ENCODE data around the gene LYSMD2. TPM values are rescaled to one million over a fixed set of nuclear protein-coding genes. Genes with fewer than 3 reads are reported as not detected.

Gene LYSMD2
- total RNA-seq, 1 experiment from 2014 or later: 6.0 TPM

- TF ChIP-seq EZH2phosphoT487 (IDR thresholded peaks at IDR 0.05; ENCODE audit: borderline replicate concordance, low read length) (no peak), EZH2 (IDR thresholded peaks at IDR 0.05; ENCODE audit: low read length, unreplicated experiment) (no peak)
- TF ChIP-seq, protein P1, sequence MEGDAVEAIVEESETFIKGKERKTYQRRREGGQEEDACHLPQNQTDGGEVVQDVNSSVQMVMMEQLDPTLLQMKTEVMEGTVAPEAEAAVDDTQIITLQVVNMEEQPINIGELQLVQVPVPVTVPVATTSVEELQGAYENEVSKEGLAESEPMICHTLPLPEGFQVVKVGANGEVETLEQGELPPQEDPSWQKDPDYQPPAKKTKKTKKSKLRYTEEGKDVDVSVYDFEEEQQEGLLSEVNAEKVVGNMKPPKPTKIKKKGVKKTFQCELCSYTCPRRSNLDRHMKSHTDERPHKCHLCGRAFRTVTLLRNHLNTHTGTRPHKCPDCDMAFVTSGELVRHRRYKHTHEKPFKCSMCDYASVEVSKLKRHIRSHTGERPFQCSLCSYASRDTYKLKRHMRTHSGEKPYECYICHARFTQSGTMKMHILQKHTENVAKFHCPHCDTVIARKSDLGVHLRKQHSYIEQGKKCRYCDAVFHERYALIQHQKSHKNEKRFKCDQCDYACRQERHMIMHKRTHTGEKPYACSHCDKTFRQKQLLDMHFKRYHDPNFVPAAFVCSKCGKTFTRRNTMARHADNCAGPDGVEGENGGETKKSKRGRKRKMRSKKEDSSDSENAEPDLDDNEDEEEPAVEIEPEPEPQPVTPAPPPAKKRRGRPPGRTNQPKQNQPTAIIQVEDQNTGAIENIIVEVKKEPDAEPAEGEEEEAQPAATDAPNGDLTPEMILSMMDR (conservative IDR thresholded peaks at IDR 0.05; ENCODE audit: low read depth, low read length): no peak
- H3K36me3 ChIP-seq (ENCODE audit: low read depth, low read length): no peaks in the 10 kb centered on the region
- H3K9me2 ChIP-seq (replicated peaks; ENCODE audit: low read length): no peaks in the 10 kb centered on the region
- no peaks in the 10 kb centered on the region for H3K27me3 ChIP-seq (ENCODE audit: low read length)
- H2AFZ ChIP-seq (ENCODE audit: low read length): no peak overlapping the region
- H3K27ac ChIP-seq (ENCODE audit: low read length): no peak overlapping the region
- no peaks in the 10 kb centered on the region for H3F3A ChIP-seq (ENCODE audit: low read length, unreplicated experiment)
- no peak overlapping the region for H3K9ac ChIP-seq (ENCODE audit: low read length)
- no peak overlapping the region for H3K4me3 ChIP-seq (ENCODE audit: low read length)
- no peak overlapping the region for H3K4me2 ChIP-seq (ENCODE audit: low read length)
- H3K79me2 ChIP-seq (ENCODE audit: low read length): peaks cover 14% of the 10 kb centered on the region; the same call in 1 of the 2 replicates
- no peaks in the 10 kb centered on the region for H3K9me3 ChIP-seq (ENCODE audit: low read length)
- peaks cover 16% of the 10 kb centered on the region for H3K4me1 ChIP-seq (ENCODE audit: insufficient read depth, low read length)
- ATAC-seq: no peak
- CTCF ChIA-PET: no interaction called here
- POLR2A ChIA-PET (ENCODE audit: unreplicated experiment): no interaction called here
- no peak for DNase-seq
- intact Hi-C loops (cut with micrococcal nuclease): no loop called here
- no TSS peak for BruUV-seq (replicated peaks)
- H4K20me1 ChIP-seq (ENCODE audit: low read length): peaks cover 3% of the 10 kb centered on the region; the same call in 1 of the 2 replicates
Measured at GRCh38 chr15:51731549-51732267, 5.7 kb downstream of the LYSMD2 start.

- POLR2A ChIA-PET (ENCODE audit: unreplicated experiment): no interaction called here
- no peak overlapping the region for H3K4me2 ChIP-seq (ENCODE audit: low read length)
Measured at GRCh38 chr15:51727141-51727897, 10.1 kb downstream of the LYSMD2 start.

More at GRCh38 chr15:51727141-51727897, 10.1 kb downstream of the LYSMD2 start:
- CTCF ChIA-PET: interaction anchor here (0.7 kb wide), 1 partner anchor 1007 kb away, joined by 3 read pairs; no protein-coding TSS in a partner anchor
- BruUV-seq (replicated peaks): no TSS peak
- Histone ChIP-seq H3K9me3 (ENCODE audit: low read length) (no peaks in the 10 kb centered on the region), H3K4me1 (ENCODE audit: insufficient read depth, low read length) (peaks cover 12% of the 10 kb centered on the region), H3K27ac (ENCODE audit: low read length) (no peak overlapping the region), H3K79me2 (ENCODE audit: low read length) (no peaks in the 10 kb centered on the region), H3K9ac (ENCODE audit: low read length) (no peak overlapping the region), H3K9me2 (replicated peaks; ENCODE audit: low read length) (no peaks in the 10 kb centered on the region), H3K27me3 (ENCODE audit: low read length) (no peaks in the 10 kb centered on the region), H3F3A (ENCODE audit: low read length, unreplicated experiment) (no peaks in the 10 kb centered on the region), H2AFZ (ENCODE audit: low read length) (no peak overlapping the region), H3K4me3 (ENCODE audit: low read length) (no peak overlapping the region), H3K36me3 (ENCODE audit: low read depth, low read length) (no peaks in the 10 kb centered on the region), H4K20me1 (ENCODE audit: low read length) (peaks cover 5% of the 10 kb centered on the region; the same call in 1 of the 2 replicates)
- no peak for TF ChIP-seq EZH2 (IDR thresholded peaks at IDR 0.05; ENCODE audit: low read length, unreplicated experiment)
- TF ChIP-seq, protein P1 (conservative IDR thresholded peaks at IDR 0.05; ENCODE audit: low read depth, low read length): 0 out of 2 replicates have a peak, but pooled peaks have one; percentile 12
- DNase-seq (peak; percentile 30), ATAC-seq (peak; percentile 57)
- intact Hi-C loops (cut with micrococcal nuclease): no loop called here
